ENCODE measurements around the gene CELF2.

Gene CELF2

DNA sequence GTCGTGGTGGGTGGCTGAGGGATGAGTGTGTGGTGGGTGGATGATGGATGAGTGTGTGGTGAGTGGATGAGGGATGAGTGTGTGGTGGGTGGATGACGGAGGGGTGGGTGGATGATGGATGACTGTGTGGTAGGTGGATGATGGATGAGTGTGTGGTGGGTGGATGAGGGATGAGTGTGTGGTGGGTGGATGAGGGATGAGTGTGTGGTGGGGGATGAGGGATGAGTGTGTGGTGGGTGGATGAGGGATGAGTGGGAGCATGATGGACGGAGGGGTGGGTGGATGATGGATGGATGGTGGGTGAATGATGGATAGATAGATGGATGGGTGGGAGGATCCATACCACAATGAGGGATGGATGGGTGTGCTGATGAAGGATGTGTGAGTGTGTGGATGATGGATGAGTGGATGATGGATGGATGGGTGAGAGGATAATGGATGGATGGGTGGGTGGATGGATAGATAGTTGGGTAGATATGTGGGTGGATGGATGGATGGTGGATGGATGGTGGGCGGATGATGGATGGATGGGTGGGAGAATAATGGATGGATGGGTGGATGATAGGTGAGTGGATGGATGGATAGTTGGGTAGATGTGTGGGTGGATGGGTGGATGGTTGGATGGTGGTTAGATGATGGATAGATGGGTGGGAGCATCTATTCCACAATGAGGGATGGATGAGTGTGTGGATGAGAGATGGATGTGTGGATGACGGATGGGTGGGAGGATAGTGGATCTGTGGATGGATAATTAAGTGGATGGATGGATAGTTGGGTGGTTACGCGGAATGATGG, 266.8 kb downstream of the CELF2 start:
- DNase-seq = no peak

DNA sequence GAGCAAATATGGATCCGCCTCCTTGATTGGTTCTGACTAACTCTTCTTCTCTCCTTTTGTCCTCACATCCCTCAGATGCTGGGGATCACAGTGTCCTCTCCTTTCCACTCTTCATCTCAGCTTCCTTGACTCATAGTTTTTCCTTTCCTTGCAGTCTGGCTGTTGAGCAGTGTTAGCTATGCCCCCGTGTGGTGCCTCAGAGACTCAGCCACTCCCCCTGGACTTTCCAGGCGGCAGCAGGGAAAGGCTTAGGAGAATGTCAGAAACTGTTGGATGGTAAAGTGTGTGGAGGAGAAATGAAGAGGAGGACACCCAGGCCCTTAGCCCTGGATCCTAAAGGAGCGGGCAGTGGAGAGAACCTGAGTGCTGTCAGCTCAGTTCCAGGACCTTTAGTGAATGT, 267.5 kb downstream of the CELF2 start:
- DNase-seq = no peak

- no peak for DNase-seq
Observed at GRCh38 chr10:11286261-11286852, 268.7 kb downstream of the CELF2 start.

DNA sequence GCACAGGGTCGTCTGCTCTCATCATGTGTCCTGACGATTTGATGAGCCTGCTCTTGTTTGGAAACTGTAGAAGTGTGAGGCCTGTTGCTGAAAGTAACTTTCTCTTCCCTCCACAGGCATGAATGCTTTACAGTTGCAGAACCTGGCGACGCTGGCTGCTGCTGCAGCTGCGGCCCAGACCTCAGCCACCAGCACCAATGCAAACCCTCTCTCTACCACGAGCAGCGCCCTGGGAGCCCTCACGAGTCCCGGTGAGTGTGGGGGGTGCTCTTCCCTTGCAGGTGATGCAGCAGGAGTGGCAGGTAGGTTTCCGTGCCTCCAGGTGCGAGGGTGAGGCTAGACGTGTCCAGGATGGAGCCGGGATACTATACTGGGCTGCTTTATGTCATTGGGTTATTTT, 270.6 kb downstream of the CELF2 start:
- DNase-seq = no peak

DNA sequence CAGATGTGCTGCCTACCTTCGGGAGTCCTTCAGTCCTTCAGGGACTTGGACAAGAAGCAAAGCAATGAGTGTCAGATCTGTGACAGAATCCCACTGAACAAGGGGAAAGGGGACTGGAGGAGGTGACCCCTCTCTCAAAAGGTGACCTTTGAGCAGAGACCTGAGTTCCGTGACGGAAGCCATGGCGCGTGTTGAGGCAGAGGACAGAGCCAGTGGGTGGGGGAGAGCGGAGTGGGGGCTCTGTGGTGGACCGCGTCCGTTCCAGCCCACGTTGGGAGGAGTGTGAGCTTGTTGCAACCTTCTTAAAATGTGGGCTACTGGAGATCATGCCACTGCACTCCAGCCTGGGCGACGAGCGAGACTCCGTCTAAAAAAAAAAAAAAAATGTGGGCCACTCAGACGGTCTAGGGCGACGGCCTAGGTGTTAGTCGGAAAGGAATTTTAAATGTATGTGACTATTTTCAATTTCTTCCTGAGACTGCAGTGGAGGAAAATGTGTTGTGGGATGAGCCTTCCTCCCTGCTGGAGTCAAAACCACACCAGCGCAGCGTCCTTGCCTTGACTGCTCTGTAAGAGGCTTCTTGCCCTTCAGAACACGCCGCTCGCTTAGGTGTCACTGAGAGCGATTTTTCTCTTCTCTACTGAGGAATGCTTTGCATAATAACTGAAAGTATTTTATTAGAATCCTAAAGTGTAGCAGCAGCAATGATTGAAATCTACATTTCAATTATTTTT, 272.7 kb downstream of the CELF2 start:
- DNase-seq = no peak

DNA sequence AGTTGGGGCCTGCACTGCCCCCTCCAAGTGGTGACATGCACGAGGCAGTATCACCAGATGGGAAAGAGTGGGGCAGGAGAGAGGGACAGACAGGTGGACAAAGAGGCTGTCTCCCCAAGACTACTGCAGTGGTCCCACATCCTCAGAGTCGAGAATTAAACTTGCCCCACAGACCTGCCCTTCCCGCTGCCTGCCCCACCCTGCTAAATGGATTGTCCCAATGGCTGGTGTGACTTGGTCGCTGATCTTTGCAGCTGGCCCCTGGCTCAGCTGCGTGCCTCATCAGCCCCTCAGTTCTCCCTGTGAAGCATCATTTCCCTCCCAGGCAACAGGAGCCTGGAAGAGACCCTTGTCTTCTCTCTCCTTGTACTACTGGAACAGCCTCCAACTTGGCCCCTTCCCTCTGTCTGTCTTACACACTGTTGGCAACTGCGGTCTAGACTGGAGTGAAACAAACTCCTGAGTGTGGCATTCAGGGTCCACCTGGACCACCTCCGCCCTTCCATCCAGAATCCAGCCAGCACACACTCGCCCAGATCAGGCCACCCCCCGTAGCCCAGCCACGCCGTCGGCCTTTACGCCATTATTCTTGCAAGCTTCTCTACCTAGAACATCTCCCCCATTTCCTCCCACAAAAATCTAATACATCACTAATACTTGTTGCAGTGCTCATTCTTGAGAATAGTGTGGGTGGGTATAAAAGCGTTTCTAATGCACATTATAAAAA, 275.1 kb downstream of the CELF2 start:
- no peak for DNase-seq

DNA sequence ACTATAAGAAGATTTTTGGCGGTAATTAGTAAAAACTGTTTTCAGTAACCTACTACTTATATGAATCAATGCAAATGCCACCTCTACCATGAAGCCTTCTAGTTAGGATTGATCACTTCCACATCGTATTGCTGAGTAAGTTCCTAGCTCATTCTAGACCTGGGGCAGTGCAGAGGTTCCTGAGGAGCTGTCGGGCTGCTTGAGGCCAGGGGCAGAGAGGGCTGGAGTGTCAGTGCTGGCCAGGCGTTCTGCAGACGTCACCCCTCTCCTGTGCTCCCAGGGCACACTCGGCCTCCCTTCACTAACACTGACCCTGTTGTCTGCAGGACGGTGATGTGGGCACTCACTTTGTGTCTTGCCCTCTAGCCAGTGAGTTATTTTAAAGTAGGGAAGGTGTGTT, 275.7 kb downstream of the CELF2 start:
- no peak for DNase-seq

DNA sequence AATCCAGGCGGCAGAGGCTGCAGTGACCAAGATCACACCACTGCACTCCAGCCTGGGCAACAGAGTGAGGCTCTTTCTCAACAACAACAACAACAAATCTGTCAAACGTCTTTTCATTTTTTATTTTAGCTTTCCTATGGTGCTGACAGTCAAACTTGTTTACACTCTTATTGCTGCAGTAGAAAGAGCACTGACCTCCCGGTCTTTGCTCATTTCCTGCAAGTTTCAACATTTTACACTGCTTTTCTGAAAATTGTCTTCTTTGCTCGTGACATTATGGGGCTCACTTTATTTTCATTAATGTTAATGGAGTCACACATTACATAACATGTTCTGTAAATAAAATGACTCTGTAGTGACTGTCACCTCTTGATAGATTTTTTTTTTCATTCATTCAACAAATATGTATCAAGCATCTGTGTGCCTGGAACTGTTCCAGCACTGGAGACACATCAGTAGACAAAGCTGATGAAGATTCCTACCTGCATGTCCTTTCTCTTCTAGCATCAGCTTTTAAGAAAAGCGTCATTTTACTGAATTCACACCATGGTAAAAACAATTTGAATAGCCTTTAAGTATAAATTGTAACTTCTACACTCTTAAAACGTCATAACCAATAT, 277.3 kb downstream of the CELF2 start:
- no peak for DNase-seq

DNA sequence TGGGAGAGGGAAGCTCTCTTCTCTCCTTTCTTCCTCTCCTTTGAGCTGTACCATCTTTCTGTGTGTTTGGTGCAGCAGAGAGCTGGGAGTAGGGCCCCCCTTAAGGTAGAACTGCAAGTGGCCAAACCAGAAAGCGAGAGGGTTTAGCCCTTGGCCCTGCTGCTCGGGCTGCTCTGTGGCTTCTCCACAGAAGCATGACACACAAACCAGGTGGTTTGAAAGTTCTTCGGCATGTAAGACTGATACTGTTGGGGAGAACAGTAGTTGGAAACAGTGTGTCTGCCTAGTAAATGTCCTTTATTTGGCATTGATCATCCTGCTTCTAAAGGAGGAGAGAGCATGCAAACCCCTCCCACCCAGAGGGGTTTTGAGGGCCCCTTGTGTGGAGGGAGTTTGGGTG, 277.8 kb downstream of the CELF2 start:
- DNase-seq = no peak

- DNase-seq = no peak
Observed at GRCh38 chr10:11297136-11297535, 279.5 kb downstream of the CELF2 start.

GRCh38 chr10:11298116-11298515, 280.4 kb downstream of the CELF2 start:
- no peak for DNase-seq

GRCh38 chr10:11299125-11299524, 281.5 kb downstream of the CELF2 start:
- DNase-seq = no peak

DNA sequence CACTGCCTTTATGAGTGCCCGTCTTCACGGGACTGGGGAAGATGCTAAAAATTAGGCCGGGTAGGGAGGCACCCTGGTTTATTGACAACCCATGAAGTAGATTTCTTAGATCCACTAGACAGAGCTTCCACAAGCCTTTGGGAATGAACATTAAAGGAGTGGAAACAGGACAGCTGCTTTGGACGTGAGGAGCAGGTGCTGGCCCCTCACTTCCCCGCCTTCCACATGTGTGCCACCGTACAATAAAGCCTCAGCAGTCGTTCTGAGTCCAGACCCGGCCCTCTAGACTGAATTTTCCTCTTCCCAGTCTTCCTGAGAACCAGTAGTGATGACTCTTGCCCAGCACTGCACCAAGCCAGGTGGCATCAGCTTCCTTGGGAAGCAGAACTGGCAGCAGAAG, 282.4 kb downstream of the CELF2 start:
- no peak for DNase-seq

- no peak for DNase-seq
Observed at GRCh38 chr10:11300563-11300962, 282.9 kb downstream of the CELF2 start.

DNA sequence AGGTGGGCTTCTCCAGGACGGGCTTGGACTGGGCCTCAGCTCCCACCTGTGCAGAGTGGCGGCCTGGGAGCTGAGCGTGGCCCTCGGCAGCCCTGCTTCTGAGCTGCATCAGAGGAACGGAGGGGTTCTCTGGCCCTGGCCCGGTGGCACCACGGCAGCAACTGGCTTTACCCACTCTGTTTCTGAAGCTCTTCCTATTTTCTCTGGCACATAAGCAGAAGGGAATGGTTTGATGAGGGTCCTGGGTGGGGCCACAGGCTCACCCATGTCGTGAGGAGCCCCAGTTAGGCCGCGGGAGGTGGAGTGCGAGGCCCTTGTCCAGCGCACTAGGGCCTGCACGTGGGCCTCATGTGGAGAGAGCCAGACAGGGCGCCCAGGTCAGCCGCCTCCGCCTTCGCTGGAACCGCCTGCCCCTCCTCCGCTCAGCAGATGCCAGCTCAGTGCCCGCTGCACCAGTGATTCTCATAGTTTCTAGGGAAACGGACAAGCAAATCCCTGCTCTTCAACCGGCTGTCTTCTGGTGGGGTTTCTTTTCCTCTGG, 284.0 kb downstream of the CELF2 start:
- DNase-seq = no peak

- DNase-seq = no peak
Observed at GRCh38 chr10:11302181-11302580, 284.5 kb downstream of the CELF2 start.

DNA sequence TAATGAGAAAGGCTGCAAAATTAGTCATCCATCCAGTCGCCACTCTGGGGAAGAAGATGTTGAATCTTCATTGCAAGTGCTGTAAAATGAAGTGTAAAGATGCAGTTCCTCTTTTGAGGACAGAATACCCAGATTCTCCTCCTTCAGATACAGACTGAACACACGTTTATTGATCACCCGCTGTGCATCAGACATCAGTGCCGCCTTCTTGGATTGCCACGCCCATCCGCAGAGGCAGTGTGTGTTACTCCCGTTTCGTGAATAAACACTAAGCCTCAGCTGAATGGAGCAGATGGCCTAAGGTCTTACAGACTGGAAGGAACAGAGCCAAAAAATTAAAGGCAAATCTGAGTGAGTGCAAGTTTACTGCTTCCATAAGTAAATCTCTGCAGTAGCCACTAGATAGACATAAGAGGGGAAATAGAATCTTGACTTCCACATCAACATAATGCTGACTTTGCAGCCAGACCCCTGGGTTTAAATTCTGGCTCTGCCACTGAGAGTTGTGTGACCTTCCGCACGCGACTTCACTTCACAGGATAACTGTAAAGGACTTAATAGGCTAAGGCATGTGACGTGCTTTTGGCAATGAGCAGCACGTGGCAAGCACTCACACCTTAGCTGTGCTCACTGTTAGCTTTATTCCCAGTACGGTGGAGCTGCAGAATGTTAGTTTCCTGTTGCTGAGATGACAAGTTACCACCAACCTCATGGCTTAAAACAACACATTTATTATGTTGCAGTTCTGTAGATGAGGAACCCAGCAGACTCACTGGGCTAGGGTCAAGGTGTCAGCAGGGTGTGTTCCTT, 285.9 kb downstream of the CELF2 start:
- DNase-seq = no peak

DNA sequence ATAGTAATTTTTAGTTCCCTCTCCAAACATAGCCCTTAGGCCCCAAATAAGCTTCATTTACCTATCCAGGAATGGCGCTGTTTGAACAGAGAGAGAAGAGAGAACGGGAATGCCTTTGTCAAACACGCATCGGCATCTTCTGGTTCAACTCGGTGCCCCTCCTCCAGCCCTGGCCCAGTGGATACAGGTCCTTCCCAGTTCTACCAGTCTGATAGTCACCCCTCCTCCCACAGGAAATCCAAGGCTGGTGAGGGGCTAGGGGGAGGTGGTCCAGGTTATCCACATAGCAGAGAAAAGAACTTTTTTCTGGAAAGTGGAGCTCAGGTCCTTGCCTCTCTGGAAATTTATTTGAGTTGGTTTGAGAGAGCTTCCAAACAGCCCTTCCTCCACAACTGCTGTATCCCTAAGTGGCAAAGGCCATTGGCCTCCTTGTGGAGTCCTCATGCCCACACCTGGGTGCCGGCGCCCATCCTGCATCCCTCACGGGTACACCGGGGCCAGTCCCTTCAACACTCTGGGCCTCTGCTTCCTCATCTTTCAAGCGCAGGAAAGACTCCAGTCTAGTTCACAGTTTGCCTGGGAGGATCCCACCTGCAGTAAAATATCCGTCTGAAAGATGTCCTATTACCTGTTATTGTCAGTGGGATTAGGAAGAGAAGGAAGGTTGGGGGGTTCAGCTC, 287.4 kb downstream of the CELF2 start:
- DNase-seq = no peak

- DNase-seq = no peak
Observed at GRCh38 chr10:11305825-11306593, 288.3 kb downstream of the CELF2 start.

DNA sequence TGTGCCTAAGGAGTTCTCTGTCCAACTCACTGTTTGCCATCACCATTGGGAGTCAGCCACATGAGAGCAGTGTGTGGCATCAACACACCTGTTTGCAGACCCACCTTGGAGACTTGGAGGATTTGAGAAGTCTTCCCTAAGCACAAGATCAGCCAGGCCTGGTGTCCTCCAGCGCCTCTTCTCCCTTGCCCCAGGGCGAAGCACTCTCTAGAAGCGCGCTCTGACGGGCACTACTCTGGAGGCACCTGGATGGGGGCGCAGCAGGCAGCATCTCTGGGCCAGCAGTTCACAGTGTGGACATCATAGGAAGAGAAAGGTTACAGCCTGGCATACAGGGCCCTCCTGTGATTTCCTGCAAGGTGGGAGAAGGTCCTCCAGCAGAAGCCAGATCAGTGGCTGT, 289.3 kb downstream of the CELF2 start:
- no peak for DNase-seq

Measured in NCI-H1436 (cell line).